WI38 (cell line): Measurements from ENCODE around the gene MAN1C1.

Experiments used
- H3K4me3 ChIP-seq: 2 replicates; pipeline ENCODE4 v1.5.1; 2011; ENCODE audit warnings: low read depth, mild to moderate bottlenecking, control low read depth, low read length
- TF ChIP-seq, protein P1 (sequence below): IDR thresholded peaks from 2 replicates; pipeline ENCODE4 v1.5.1; 2012; ENCODE audit warnings: low read depth, mild to moderate bottlenecking, control low read depth, low read length

The MAN1C1 gene

DNA sequence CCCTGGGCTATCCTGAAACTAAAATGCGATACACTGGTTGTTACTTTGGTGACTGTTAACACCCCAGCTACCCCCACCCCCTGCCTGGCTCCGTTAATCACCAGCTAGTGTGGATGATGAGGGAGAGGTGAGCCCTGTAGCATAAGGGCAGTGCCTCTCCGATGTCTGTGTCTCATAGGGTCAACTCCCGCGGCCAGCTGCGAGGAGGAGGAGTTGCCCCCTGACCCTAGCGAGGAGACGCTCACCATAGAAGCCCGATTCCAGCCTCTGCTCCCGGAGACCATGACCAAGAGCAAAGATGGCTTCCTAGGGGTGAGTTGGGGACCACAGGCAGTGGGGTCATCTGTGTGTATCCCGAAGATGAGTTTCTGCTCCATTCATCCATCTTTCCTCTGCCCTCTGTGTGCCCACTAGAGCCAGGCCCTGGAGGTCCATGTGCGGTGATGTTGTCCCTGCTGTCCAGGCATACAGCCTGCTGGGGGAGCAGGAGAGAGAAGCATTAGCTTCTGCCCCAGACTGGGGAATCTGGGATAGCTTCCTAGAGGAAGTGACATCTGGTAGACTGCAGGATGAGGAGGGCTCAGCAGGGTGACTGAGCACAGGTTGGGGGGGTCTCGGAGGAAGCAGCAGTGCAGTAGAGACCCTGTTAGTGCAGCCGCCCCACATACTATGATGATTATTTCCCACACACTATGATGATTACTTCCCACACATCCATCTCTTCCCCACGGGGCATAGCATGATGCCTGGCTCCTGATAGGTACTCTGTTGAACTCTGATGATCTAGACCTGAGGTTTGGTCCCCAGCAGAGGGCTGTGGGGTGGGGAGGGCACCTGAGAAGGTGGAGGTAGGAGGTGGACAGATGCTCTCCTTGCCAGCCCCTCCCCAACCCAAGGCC is 188.6 kb downstream of the MAN1C1 start:
- TF ChIP-seq, protein P1, sequence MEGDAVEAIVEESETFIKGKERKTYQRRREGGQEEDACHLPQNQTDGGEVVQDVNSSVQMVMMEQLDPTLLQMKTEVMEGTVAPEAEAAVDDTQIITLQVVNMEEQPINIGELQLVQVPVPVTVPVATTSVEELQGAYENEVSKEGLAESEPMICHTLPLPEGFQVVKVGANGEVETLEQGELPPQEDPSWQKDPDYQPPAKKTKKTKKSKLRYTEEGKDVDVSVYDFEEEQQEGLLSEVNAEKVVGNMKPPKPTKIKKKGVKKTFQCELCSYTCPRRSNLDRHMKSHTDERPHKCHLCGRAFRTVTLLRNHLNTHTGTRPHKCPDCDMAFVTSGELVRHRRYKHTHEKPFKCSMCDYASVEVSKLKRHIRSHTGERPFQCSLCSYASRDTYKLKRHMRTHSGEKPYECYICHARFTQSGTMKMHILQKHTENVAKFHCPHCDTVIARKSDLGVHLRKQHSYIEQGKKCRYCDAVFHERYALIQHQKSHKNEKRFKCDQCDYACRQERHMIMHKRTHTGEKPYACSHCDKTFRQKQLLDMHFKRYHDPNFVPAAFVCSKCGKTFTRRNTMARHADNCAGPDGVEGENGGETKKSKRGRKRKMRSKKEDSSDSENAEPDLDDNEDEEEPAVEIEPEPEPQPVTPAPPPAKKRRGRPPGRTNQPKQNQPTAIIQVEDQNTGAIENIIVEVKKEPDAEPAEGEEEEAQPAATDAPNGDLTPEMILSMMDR: no peak
- no peak overlapping the region for H3K4me3 ChIP-seq

DNA sequence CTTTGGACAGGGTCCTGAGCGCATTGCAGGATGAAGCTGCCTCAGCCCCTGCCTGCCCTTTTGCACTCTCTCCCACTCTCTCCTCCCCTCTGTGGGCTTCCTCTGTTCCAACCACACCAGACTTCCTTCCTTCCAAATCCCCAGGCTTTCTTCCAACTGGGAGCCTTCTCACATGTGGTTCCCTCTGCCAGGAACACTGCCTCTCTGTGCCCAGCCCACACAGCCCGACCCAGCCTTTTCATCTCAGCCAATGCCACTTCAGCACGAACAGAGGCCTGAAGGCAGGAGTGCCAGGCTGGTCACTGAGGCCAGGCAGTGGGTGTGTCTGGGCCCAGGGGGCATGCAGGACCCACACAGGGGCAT is 189.3 kb downstream of the MAN1C1 start:
- TF ChIP-seq, protein P1: no peak
- H3K4me3 ChIP-seq: no peak overlapping the region

DNA sequence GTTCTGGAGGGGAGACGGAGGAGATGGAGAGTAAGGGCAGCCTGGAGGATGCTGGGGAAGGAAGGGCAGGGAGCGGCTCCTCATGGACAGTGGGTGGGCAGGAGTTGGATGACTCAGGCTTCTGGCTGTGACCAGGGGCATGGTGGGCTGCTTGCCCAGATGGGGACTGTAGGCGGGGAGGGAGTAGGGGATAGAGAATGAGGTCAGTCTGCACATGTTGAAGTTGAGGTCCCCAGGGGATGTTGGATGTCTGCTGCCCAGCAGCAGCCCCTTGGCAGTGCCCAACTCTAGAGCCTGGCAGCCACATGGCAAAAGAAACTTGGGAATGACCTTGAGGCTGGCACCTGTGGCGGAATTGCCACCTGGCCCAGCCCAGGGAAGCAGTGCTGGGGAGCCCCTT is 189.8 kb downstream of the MAN1C1 start:
- TF ChIP-seq, protein P1: no peak
- H3K4me3 ChIP-seq: no peak overlapping the region

DNA sequence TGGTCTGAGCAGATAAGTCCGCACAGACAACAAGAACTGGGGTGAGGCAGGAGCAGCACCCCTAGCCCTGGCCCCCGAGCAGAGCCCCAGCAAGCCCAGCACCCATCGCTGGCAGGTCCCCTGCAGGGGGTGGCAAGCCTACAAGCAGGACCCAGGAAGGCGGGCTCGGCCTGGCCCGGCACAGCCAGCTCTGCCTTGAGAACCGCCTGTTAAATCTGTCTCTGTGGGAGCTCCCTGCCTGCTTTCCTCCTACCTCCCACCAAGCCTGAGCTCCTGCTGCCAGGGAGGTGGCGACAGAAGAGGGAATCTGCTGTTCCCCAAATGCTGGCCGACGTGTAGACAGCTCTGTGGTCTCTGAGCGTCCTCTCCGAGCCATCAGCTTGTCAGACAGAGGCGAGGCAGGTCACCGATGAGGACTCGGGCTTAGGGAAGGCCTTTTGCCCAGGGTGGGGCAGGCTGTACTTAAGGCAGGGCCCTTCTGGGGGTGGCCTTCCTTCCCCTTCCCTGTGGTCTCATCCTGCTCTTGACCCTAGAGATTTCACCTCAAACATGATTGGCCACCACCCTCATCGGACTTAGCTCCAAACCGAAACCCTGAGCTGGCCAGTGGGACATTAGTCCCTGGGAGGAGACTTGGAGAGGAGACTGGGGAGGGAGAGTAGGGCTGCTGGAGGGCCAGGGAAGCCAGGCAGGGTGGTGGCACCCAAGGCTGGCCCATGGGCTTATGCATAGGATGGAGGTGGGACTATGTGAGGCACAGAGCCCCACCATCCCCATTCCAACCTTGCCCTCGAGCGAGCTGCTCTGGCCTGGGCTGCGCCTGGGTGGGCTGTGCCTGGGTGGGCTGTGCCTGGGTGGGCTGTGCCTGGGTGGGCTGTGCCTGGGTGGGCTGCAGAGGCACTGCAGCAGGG is 191.1 kb downstream of the MAN1C1 start:
- TF ChIP-seq, protein P1: no peak
- no peak overlapping the region for H3K4me3 ChIP-seq

DNA sequence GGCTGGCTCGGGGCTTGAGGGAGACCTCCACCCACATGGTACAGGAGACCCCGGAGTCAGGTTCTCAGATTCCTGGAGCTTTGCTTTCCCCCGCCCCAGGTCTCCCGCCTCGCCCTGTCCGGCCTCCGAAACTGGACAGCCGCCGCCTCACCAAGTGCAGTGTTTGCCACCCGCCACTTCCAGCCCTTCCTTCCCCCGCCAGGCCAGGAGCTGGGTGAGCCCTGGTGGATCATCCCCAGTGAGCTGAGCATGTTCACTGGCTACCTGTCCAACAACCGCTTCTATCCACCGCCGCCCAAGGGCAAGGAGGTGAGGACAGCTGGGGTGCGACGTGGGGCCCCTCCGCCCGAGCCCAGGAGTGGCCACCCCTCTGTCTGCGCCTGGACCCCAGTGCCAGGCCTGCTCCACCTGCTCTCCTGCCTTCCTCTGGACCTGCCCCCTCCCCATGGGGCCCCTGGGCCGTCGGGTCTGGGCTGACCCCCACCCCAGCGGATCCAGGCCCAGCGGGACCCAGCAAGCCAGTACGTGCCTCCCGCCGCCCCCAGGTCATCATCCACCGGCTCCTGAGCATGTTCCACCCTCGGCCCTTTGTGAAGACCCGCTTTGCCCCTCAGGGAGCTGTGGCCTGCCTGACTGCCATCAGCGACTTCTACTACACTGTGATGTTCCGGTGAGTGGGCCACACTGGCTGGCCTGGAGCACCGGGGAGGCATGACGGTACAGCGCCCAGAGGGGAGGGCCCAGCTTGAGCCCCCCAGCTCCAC is 192.1 kb downstream of the MAN1C1 start:
- TF ChIP-seq, protein P1: no peak
- no peak overlapping the region for H3K4me3 ChIP-seq

DNA sequence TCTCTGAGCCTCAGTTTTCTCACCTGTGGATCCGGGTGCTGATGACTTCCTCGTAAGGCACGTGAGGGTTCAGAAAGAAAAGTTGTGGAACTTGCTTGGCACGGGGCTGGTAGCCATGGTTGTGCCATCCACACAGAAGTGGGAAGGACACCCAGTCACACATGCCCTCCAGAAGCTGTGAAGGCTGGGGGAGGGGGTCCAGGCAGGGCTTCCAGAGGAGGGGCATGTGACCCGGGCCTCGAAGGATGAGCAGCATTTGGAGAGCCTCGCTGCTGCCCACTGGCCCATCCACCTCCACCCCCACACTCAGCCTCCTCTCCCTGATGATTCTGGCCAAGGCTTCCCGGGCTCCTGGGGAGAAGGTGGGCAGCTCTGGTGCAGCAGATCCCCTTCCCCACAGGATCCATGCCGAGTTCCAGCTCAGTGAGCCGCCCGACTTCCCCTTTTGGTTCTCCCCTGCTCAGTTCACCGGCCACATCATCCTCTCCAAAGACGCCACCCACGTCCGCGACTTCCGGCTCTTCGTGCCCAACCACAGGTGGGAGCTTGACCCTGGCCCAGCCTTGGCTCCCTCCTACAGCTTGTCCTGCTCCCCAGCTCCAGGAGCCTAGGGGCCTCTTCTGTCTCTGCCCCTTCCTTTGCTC is 192.8 kb downstream of the MAN1C1 start:
- TF ChIP-seq, protein P1: no peak
- no peak overlapping the region for H3K4me3 ChIP-seq
